Endothelial cell of umbilical vein (primary cell): ENCODE results near the gene CCDC106.

ENCODE experiments used
- CTCF ChIP-seq, 2 donors: IDR thresholded peaks; 1 replicate in 1 of 2; 2 replicates in 1 of 2; pipeline ENCODE4 v1.5.1; 2011; ENCODE audit warnings: low read length in 2 of 2, mild to moderate bottlenecking in 2 of 2, moderate library complexity in 2 of 2, control low read depth in 1 of 2, inconsistent platforms in 1 of 2, low read depth in 1 of 2; ENCODE audit not compliant: insufficient read depth in 1 of 2; ENCODE audit errors: extremely low read depth in 1 of 2
- EZH2 ChIP-seq: IDR thresholded peaks from 2 replicates; pipeline ENCODE4 v1.6.1; 2012; ENCODE audit warnings: borderline replicate concordance, low read depth, mild to moderate bottlenecking, moderate library complexity, low read length, inconsistent platforms; ENCODE audit not compliant: severe bottlenecking
- JUN ChIP-seq: IDR thresholded peaks from 2 replicates; pipeline ENCODE4 v1.6.1; 2011; ENCODE audit warnings: borderline replicate concordance, low read depth; ENCODE audit not compliant: insufficient read length, insufficient read depth
- MYC ChIP-seq: IDR thresholded peaks from one replicate; pipeline ENCODE4 v1.6.1; 2011; ENCODE audit warnings: mild to moderate bottlenecking, low read depth, low read length
- POLR2A ChIP-seq: IDR thresholded peaks from 2 replicates; pipeline ENCODE4 v1.6.1; 2012; ENCODE audit warnings: low read depth, mild to moderate bottlenecking, control low read depth, low read length
- POLR2AphosphoS5 ChIP-seq: IDR thresholded peaks from 2 replicates; pipeline ENCODE4 v1.6.1; 2012; ENCODE audit warnings: low read depth, mild to moderate bottlenecking, control low read depth, low read length, moderate library complexity; ENCODE audit not compliant: insufficient read depth

- TF ChIP-seq CTCF (IDR thresholded peaks at IDR 0.05; ENCODE audit: extremely low read depth in 1 of 2, insufficient read depth in 1 of 2, low read depth in 1 of 2, low read length in 2 of 2) (no peak), POLR2AphosphoS5 (no peak), EZH2 (no peak), POLR2A (no peak), MYC (no peak), JUN (no peak)
These were observed 10.9 kb downstream of the CCDC106 start for GRCh38 chr19:55658846-55659459.
